GM19025 (cell line): ENCODE results near the gene ABCC11.
A peak's percentile ranks its signal among the peaks of the same experiment; 100 is the strongest.

ENCODE experiments used
- ATAC-seq: cut with Tn5 transposase; IDR thresholded peaks from one replicate; pipeline ENCODE4 v1.9.1; 2021; ENCODE audit warnings: mild to moderate bottlenecking, low read depth, moderate library complexity; ENCODE audit not compliant: unreplicated experiment

Gene ABCC11

DNA sequence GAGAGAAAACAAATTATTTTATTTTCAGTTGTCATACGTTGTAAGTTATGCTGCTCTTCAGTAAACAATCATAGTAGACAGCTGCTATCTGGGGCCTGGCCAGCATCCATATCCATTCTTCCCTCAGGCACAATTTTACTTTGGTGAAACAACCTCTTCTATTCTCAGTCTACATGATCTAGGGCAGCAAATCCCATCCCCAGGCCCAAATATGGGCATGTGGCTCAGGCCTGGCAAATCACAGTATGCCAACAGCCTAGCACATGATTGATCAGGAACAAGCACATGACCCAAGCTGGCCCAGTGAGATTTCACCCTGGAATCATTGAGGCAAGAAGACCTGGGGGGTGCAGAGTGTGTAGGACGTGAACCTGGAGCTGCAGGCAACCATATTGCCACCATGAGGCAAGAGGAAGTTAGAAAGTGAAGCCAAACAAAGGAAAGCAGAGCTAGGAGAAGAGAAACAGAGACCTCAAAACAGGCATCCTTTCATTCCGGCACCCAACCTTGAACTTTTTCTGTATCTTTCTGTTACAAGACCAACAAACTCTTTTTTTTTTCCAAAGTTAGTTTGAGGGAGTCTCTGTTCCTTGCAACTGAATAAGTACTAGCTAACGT, 81.3 kb downstream of the ABCC11 start:
- ATAC-seq = no peak

DNA sequence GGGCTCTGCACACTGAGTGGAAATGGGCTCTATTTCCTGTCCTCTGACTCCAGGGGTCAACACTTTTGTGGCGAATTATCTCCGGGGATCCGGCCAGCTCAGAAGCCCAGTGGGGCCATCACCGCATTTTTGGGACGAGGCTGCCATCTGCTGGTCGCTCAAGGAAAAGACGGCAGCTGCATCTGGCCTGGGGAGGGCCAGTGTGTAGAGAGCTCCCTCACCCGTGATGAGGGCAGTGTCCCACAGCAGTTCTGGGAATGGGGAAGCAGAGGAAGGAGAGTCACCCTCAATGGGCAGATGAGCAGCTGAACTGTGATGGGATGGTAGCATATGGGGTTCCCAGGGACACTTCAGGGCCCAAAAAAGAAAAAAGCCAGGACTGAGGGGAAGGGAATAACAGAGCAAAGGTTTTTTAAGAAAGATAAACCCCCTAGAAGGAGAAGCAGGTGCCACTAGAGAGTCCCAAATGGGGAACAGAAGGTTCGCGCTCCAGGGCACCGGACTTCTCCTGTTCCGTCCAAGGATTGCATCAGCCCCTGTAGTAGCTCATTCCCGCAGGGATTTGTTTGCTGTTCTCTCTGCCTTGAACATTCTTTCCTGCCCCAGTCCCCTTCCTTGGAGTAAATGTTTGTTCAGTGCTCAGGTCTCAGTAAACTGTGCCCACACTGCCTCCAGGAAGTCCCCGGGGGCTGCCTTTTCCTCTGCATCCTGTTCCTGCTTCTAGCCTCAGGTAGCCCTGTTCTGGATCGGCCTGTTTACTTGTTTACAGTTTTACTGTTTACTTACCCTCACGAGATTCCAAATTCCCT, 82.2 kb downstream of the ABCC11 start:
- peak; percentile 93 for ATAC-seq

DNA sequence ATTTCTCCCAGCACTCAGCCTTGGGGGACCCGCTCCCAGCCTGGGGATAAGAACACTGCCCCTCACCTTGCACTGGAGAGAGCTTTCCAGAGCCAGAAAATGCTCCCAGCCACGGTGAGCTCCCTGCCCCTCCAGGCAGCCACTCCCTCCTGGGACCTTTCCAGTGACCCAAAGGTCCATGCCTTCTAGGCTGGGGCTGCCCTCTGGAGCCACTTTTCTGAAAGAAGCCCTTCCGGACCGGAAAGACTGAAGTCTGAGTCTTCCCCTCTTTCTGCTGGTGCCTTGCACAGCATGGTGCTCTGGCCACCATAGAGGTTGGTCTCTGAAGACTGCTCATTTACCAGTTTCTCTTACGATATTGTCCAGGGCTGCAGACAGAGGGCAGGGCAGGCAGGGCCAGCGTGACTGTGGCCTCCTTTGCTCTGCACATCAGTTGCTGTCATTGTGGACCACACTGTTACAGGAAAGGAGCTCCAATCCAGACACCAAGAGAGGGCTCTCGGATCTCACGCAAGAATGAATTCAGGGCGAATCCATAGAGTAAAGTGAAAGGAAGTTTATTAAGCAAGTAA, 84.4 kb downstream of the ABCC11 start:
- ATAC-seq = no peak

DNA sequence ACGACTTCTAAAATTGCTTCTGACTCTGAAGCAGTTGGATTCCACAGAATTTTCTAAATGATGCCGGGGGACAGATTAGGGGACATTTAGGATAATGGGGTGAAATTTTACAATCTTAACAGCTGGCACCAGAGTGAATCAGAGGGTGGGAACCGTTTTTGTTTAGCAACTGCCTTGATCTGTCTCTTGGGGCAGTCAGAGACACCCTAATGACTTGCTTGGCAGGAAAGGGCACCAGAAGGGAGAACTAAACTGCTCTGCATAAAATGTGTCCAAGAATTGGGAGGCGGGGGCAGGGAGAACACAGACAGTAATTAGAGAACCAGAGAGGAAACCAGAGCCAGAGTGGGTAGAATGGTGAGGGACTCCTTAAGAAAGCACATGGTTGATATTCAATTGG, 85.4 kb downstream of the ABCC11 start:
- ATAC-seq = no peak

DNA sequence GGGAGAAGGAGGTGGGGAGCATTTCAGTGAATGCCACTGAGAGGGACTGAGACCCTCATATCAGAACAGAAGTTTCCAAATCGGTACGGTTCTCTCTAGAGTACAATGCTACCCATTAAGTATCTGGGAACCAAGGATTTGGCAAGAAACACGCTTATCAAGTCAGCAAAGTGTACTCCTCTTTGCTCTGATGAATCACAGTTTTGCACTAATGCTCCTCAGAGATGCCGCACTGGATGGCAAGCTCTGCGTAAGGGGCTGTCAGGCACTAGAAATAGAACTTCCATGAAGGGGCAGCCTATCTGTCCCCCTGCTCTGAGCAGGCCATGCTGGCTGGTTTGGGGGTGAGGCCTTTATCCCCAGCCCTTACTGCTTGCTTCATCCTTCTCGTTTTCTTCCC, 86.8 kb downstream of the ABCC11 start:
- no peak for ATAC-seq

DNA sequence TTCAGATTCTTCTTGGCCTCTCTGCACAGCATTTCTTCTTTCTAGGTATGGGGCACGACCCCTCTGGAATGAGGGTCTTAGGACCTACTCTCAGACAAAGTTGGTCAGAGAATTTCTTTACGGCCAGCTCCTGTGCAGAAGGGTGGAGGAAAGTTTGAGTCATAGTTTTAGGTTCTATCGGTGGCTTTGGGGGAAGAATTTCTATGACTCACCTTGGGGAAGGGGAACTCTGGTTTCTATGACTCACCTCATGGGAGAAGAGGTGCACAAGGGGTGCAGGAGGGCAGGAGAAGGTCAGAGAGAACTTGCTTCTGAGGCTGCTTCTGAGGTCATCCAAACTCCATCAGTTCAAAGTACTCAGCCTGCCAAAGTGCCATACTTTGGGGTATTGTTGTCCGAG, 89.0 kb downstream of the ABCC11 start:
- ATAC-seq = peak; percentile 69

DNA sequence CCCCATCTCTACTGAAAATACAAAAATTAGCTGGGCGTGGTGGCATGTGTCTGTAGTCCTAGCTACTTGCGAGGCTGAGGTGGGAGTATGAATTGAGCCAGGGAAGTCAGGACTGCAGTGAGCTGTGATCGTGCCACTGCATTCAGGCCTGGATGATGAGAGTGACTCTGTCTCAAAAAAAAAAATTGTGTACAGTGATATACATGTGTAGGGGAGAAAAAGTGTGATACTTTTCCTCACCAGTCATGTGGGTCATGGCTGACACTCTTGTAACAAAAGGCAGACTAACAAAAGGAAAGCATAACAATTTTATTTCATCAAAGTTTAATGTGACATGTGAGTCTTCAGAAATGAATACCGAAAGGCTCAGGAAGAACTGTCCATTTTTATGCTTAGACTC, 89.5 kb downstream of the ABCC11 start:
- no peak for ATAC-seq

DNA sequence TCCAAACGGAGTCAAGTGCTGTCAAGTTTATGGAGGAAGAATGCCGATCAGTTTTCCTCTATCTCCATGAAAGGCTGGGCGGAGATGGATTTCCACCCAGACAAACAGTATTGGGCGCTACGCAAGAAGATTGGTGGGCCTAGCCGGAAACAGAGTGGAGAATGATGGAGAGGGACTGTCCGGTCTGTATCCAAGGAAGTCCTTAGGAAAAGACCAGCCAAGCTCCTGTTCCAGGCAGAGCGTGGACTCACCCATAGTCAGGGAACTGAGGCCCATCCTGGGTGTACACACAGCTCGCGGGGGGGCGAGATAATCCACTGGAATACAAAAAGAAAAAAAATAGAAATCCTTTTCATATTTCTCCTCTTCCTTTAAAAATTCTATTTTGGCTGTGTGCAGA, 90.0 kb downstream of the ABCC11 start:
- no peak for ATAC-seq

DNA sequence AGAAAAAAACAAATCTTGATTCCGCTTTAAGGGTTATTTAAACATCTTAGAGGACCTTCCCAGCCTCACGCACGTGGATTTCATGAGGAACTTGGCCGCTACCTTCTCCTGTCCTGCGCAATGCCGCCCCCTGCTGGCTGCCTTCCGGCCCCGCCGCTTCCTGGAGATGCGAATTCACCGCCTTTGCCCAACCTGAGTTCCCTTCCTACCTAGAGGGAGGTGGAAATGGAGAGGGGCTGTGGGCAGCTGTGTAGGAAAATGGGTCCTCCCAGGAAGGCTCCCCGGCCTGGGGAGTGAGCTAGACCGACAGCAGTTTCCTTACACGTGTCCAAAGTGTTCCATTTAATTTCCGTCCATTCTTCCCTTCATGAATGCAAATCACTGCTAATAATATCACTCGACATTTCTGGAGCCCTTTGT, 90.5 kb downstream of the ABCC11 start:
- no peak for ATAC-seq

DNA sequence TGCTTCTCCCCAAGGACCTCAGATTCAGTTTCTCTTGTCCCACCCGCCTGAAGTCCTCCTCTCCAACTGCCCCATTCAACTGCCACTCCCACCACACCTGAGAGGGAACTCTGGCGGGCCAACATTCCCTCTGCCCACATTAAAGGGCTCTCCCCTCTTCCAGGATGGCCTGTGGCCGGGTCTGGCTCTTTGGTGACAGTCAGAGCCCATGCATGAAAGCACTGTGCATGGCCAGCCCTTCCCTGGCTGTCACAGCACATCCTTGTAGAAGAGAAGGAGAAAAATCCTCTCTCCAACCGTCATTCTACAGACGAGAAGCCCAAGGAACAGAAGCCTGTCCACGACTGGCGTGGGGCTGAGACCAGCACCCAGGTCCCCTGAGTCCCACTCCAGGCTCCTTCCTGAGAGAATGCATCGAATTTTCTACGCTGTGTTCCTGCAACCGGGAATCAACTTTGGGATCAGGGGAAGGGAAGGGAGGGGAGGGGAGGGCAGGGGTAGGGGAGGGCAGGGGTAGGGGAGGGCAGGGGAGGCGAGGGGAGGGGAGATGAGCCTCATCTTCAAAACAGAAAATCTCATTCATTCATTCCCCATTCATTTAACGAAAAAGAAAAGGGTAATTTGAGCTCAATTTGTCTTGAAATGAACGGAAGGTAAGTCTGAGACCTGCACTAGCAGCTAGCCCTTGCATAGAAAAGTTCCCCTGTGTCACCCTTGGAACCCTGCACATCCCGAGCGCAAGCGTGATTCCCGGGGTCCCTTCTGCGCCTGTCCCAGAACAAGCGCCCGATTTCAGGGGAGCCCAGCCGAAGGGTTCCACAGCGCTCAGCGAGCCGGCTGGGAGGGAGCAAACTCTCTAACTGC, 91.2 kb downstream of the ABCC11 start, which contains the start of gene ABCC12:
TSS of gene ABCC12 (minus strand) at position 68 of the 864 bp plus-strand sequence. CDS start 9,569 bp downstream, outside the sequence.
- ATAC-seq = no peak

DNA sequence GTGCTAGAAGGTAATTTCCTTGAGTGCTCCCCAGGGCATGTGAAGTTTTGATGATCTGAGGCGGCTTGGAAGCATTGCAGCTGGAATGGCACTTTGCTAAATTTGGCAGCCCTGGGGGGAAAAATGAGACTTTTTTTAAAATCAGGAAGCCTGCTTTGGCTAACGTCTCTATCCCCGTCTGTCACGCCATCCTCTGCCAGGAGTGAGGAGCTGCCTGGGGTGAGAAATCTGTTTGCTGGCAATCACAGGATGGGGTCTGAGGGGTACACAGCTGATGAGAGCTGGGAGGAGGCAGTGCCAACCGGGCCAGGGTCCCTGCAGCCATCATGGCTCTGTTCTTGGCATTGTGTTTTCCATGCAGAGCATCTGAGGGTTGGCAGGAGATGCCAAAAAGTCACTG, 93.6 kb downstream of the ABCC11 start:
- ATAC-seq = no peak

DNA sequence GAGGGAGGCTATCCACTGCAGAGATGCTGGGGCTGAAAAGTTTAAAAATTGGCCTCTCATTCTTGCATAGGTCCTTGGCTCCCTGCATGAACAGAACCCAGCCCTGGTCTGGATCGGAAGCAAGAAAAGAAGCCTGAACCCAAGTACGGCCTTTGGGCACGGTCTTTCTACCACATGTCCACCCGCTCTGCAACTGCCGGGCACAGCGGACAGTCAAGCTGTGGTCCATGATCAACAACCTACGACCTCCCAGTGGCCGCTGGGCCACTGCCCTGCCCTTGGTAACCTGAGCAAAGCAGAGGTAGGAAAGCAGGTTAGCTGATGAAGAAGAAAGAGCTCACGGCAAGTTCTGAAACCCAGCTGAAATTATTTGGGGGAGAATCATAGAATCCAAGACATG, 95.1 kb downstream of the ABCC11 start:
- no peak for ATAC-seq

DNA sequence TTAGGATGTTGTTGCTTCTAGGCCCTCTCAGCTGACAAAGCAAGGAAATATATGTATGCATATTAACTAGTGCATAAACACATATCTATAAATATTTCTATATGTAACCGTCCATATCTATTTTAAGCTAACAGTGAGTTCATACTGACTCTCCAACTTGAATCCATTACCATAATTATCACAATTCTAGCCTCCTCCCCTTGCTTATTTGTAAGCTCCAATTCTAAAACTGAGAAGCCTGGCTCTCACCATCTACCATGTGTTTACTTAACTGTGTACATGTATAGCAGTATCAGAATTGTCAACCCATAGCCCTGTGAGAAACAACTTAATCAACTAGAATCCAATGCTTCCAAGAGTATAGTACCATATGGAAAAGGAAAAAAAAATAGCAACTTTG, 96.6 kb downstream of the ABCC11 start:
- no peak for ATAC-seq

DNA sequence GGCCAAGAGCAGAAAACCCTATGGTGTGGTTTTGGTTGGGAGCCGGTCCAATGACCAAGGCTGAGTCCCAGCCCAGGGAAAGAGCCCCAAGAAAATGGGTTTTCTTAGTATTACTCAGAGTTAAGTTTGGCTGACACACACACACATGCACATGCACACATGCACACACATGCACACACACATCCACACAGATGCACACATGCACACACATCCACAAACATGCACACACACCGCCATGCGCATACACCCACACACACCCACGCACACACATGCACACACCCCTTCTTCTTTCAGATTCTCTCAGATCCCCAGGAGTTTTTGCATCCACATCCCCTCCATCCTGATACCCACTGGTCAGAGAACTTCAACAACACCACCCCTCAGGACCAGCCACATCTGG, 100.6 kb downstream of the ABCC11 start:
- ATAC-seq = no peak

DNA sequence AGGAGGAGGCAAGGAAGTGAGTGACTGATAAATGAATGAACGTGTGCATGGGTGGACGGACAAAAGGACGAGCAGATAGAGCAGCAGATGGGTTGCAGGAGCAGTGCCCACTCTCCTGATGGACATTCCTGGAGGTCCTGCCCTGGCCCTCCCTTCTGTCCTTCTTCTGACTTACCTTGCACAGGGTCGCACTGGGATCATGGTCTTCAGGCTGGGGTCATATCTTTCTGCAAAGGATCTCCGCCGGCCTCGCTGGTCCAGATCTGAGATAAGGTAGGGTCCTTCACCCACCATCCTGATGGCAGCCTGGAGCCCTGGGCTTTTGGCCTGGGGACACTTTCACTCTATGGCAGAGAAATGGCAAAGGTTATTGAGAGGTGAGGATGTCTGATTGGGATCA, 101.2 kb downstream of the ABCC11 start:
- no peak for ATAC-seq

DNA sequence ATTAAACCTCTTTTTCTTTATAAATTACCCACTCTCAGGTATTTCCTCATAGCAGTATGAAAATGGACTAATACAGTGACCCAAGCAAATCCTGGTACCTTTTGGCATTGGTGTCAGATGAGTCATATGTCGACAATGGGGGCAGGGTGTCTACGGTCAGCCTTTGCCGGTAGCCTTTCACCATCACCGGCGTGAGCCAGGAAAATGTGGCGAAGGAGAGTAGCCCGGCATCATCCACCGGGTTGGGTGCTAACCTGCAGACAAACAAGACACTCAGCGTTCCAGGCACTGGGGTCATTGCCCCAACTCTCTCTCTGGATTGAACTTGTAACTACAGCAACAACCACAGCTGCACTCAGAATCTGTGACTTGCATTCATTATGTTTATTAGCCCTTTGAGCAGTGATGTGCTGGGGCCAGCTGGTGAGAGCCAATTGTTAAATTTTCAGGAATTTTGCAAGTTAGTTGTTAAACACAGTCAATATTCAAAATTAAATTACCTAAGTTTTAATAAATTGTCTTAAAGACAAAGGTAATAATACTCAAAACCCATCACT, 103.4 kb downstream of the ABCC11 start:
- ATAC-seq = no peak

DNA sequence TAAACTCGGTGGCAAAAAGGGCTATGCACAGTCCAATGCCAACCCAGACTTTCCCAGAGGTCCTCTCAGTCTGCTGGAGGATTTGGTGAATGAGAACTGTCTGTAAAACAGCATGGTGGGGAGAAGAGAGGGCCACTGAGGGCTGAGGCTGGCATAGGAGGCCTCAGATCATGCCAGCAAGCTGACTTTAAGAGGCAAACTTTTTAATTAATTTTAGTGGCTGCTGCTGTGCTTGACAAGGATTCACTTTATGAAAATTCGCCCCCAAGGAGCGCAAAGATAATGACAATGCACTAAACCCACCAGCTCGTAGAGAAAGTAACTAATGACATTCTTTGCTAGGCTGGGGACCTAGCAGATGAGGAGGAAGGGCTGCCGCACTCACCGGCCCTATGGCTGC, 106.5 kb downstream of the ABCC11 start:
- no peak for ATAC-seq

DNA sequence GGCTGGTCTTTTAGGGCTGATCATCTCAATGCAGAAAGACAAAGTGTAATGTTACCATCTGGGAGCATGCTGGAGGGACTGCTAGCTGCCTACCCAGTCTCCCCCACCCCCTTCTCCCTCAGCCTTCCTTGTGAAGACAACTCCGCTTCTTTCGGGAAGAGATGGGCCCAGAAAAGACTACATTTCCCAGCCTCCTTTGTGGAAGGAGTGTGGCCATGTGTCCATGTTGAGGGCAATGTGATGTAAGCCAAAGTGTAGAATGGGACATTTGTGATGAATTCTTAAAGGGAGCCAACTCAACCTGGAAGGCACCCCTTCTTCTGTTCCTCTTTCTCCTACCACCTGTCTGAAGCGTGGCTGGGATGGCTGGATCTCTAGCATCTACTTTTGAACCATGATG, 107.8 kb downstream of the ABCC11 start:
- no peak for ATAC-seq

DNA sequence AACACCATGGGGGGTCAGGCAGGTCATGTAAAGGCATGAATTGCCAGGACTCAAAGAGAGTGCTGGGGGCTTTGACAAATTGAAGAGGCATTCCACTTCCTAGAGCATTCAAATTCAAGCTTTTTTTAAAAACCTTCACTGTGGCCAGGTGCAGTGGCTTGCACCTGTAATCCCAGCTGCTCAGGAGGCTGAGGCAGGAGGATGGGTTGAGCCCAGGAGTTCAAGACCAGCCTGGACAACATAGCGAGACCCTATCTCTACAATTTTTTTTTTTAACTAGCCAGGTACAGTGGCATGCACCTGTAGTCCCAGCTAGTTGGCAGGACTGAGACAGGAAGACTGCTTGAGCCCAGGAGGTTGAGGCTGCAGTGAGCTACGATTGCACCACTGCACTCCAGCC, 108.8 kb downstream of the ABCC11 start:
- no peak for ATAC-seq

DNA sequence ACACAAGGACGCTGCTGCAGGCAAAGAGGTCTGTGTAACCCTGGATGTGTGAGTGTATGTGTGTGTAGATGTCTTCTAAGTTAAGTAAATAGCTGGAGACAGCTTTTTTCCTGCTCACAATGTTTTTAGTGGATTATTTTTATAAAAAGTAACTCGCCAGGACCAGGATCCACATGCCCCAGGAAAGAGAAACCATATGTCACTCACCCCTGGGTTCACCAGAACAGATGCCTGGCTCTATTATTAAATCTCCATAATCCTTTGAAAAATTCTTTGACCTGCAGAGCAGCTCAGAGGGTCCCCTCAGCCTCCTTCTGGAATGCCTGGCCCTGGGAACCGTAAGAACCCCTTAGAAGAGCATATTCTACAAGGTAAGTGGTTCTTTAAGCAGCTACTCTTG, 109.5 kb downstream of the ABCC11 start:
- no peak for ATAC-seq
